ENCODE data around the gene DOK5. TPM values are rescaled to one million over a fixed set of nuclear protein-coding genes. Genes with fewer than 3 reads are reported as not detected.

The DOK5 gene
- total RNA-seq, 1 donor from 2014 or later, result 0.20 TPM

DNA sequence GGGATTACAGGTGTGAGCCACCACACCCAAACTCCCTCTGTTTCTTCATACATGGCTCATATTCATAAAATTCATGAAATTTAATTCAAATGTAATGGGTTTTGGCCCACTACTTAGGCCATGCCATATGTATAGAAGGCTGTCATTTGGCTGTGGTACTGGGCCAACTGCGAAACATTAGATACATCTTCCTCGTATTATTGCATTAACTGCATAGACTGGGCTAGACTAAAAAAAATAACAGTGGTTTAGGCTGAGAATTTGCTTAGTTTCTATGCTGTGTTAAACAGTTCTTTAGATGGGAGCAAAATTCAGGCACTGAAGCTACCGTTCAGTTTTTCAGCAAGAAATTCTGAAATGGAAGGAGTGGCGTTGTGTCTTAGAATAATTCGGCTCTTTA is 133.6 kb downstream of the DOK5 start:
- DNase-seq (ENCODE audit: low read depth in 2 of 2), result no peak

DNA sequence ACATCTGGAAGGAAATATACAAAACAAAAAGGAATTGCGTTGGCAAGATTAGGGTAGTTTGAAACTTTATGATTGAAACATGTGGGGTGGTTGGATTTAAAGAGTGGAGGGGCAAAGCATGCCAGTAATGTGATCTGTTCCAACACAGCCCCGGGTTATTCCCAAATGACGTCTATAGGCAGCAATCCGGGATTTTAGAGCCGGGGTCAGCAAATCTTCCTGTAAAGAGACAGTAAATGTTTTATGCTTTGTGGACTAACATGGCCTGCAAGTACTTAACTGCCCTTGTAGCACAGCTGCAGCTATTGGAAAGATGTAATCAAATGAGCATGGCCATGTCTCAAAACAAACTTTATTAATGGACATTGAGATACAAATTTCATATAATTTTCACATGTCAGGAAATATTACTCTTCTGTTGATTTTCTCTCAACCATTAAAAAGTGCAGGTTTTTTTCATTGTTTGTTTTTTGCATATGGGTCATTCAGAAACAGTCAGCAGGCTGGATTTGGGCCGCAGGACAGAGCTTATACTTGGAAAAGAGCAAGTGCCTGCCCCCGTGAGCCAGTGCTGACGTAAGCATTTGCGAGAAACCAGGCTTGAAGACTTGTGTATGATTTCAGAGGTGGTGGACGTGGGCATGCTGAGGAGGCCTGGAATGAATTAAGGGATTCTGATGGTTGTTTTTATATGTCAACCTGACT is 136.5 kb downstream of the DOK5 start:
- DNase-seq (ENCODE audit: low read depth in 2 of 2), result no peak

DNA sequence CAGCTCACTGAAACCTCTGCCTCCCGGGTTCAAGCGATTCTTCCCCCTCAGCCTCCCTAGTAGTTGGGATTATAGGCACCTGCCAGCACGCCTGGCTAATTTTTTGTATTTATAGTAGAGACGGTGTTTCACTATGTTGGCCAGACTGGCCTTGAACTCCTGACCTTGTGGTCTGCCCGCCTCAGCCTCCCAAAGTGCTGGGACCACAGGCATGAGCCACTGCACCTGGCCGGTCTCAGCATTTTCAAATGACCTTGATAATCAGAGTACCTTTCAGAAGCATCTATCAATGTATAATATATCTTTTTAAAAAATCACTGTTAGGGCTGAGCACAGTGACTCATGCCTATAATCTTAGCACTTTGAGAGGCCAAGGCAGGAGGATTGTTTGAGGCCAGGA is 143.0 kb downstream of the DOK5 start:
- DNase-seq (ENCODE audit: low read depth in 2 of 2), result no peak

DNA sequence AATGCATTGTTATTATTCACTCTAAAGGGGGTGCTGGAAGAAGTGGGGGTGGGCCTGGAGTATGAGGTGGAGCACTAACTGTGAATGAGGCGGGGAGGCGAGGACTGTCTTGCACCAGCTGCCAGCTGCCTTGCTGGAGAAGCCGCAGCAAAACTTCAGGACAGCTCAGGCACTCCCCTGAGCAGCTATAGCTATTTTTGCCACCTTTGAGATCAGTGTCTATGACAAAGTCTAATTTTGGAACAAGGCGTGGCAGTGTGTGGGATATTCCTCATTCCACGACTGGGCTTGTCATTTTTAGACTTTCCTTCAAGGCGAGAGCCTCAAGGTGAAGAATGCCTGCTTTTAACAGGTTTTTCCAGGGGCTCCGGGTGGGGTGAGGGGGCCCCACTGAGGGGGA is 143.8 kb downstream of the DOK5 start:
- DNase-seq (ENCODE audit: low read depth in 2 of 2), result no peak

DNA sequence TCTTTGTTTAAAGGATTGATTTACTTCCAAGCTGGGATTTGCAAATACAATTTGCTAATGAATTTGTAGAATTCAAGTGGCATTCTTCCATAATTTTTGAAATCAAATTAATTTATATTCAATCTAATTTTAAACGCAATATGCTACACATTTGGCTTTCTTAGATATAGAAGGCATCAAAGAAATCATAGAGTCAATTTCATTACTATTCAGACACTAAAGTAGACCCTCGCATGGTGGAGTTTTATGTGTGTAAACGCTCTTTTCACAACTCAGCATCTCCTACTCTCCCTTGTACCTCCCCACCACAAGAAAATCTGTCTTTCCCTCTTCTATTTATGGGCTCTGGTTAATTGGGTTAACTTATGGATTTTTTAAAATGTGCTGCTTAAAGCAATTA is 144.3 kb downstream of the DOK5 start:
- no peak for DNase-seq (ENCODE audit: low read depth in 2 of 2)

DNA sequence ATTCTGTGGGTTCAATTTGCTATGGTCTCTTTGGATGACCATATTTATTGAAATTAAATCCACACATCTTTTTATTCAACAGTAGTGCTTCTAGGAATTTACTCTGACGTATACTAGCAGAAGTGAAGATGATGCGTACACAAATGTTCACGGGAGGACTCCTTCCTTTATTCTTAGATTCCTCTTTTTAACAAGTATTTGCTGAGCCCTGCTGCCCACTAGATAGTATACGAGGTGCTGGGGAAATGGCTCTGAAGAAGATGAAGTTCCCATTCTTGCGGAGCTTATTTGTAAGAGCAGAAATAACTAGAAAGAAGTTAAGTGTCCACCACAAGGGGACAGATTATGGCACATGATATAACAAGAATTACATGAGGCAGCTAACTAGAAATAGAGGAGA is 145.2 kb downstream of the DOK5 start:
- no peak for DNase-seq (ENCODE audit: low read depth in 2 of 2)

DNA sequence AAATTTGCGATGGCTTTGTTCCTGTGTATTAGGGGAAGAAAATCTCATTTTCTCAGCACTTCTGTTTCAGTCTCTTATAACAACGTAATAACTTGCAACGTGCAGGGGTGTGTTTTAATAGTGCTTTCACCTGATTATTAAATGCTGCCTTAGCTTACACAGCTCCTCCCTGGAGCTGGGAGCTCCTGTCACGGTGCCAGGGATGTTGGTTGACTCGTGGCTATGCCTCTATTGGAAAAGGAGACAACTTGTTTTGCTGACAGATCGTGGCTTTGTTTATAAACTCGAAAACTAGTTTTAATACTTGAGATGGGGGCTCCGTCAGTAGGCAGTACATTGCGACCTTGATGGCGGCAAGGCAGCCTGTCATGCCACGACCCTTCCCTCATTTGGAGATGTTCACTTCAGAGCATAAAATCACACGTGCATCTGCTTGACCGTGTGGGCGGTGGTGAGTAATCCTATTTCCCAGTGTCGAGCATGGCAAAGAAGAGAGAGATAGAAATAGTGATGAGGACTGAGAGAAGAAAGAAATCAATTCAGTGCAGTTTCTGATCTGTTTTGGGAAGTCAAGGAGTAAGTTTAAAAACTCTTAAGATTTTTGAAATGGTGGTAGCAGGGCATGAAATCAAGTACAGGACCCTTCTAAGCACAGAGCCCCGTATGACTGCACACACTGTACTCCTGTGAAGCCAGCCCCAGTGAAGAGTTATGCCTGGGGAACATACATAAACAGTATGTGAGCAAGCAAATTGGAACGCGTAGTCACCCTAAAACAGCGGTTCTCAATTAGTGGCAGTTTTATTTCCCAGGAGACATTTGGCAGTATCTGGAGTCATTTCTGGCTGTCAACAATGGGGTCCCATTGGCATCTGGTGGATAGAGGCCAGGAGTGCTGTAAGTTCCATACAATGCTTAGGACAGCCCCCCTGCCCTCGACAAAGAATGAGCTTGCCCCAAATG is 147.2 kb downstream of the DOK5 start:
- DNase-seq (ENCODE audit: low read depth in 2 of 2), result no peak

DNA sequence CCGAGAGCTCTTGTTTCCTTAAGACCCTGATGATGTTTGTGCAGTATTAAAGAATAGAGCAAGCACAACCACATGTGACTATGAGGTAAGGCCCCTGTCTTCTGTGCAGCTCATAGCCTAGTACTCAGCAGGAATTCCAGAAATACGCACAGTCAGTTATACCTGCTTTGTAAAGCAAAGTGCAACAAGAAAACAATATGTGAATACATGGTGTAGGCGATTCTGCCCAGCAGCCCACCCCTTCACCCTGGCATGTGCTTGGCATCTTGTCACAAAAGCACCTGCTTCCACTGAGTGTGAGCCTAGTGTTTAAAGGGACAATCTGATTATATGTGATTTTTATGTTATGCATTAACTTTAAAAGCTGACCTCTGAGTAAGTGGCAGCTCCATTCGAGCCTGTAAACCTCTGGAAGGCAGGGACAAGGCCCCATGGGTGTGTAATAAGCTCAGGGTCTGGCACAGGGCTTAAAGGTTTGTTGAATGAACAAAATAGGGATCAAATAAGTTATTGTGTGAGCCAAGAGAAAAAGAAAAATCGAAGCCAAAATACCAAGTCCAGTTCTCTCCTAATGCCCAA is 148.7 kb downstream of the DOK5 start:
- DNase-seq (ENCODE audit: low read depth in 2 of 2), result no peak

DNA sequence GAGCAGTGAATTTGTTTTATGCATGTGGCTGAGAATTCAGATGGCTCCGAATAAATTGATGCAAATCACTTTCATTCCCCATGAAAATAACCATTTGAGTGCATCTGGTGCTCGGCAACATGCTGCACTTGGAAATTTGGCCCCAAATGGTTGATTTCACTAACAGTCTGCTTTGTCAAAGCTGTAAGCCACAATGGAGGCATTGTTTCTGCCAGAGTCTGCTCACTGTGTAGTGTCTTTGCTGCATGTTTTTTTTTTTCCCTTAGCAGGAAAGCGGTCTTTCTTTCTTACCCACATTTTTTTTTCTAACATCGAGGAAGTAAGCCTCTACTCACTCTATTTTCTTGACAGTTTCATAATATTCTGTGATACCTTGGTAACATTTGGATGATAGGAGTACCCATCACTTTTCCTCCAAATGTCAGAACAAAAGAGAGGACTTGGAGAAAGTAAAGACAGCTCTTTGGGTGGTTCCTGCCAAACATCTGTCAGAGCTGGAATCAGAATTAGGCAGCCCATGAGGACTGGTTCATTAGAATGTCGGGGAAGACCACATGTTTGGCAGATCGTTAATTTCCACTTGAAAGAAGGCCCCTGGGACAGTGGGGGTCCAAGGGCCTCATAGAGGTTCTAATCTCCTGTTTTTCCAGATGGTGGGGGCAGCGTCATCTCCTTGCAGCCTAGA is 149.5 kb downstream of the DOK5 start:
- no peak for DNase-seq (ENCODE audit: low read depth in 2 of 2)

DNA sequence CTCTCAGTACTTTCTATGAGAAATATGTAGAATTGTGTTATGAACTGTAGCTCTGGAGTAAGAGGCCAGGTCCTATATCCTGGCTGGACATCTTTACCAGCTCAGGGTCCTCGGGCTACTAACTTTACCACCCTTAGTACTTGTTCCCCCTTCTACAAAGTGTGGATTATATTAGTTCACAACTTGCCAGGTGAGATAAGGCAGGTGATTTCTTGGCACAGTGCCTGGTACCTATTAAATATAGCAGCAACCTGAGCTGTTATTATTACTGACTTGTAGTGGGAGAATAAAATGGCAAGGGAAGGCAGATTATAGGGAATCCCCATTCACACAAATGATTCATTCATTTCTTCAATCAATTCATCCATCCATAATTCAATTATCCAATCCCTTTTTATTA is 150.1 kb downstream of the DOK5 start:
- no peak for DNase-seq (ENCODE audit: low read depth in 2 of 2)

DNA sequence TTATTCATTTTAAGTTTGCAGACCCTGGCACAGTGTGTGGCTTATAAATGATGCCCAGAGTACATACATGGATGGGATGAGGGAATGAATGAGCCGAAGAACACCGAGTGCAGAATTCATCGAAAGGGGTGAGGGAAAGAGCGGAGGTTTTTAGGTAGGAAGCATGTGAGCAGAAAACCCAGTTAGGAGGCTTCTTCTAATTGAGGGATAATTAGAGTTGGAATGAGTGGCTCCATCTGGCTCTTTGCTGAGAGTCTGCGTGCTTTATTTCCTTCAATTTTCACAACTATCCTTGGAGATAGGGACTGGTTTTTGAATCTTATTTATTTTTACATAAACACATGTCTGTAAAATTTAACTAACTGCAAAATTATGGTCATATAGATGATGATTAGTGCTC is 150.7 kb downstream of the DOK5 start:
- DNase-seq (ENCODE audit: low read depth in 2 of 2), result no peak

DNA sequence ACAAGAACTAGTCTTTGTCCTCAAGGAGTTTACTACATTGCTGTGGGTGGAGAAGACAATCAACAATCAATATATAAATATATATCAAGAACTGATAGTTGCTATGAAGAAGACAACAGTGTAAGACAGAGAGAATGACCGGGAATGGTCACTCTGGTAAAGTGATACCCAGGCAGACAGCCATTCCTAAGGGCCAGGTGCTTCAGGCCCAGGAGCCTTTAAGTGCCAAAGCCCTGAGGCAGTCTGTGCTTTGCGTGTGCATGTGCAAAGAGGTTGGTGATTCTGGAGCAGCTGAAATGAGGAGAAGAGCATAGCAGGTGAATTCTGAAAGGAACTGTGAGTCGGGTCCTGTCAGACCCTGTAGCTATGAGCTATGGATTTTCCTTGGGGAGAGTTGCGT is 154.2 kb downstream of the DOK5 start:
- no peak for DNase-seq (ENCODE audit: low read depth in 2 of 2)

DNA sequence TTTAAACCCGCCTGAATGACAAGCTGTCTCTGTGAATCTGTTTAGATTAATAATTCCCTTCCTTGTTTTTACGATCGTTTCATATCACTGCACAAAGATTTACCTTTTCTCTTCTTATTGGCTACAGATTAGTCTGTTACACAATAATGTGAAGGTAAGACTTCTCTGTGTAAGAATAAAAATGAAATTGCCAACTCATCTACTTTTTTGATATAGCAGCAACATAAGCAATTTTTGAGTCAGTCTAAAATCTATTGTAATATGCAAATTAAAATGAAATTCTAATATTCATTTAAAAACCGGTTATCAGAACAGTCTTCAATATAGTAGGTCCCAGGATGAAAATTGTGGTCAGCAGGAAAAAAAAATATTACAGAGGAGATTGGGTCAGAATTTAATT is 155.2 kb downstream of the DOK5 start:
- DNase-seq (ENCODE audit: low read depth in 2 of 2), result no peak

DNA sequence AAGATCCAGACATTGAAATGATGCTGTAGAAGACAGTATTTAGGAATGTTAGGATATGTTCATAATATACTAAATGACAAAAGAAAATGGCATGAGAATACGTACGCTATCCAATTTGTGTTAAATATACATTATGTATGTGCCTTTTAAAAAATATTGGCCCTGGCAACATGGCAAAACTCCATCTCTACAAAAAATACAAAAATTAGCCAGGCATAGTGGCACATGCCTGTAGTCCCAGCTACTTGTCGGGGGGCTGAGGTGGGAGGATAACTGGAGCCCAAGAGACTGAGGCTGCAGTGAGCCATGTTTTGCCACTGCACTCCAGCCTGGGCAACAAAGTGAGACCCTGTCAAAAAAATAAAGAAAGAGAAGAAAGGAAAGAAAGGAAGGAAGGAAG is 155.7 kb downstream of the DOK5 start:
- DNase-seq (ENCODE audit: low read depth in 2 of 2), result no peak

DNA sequence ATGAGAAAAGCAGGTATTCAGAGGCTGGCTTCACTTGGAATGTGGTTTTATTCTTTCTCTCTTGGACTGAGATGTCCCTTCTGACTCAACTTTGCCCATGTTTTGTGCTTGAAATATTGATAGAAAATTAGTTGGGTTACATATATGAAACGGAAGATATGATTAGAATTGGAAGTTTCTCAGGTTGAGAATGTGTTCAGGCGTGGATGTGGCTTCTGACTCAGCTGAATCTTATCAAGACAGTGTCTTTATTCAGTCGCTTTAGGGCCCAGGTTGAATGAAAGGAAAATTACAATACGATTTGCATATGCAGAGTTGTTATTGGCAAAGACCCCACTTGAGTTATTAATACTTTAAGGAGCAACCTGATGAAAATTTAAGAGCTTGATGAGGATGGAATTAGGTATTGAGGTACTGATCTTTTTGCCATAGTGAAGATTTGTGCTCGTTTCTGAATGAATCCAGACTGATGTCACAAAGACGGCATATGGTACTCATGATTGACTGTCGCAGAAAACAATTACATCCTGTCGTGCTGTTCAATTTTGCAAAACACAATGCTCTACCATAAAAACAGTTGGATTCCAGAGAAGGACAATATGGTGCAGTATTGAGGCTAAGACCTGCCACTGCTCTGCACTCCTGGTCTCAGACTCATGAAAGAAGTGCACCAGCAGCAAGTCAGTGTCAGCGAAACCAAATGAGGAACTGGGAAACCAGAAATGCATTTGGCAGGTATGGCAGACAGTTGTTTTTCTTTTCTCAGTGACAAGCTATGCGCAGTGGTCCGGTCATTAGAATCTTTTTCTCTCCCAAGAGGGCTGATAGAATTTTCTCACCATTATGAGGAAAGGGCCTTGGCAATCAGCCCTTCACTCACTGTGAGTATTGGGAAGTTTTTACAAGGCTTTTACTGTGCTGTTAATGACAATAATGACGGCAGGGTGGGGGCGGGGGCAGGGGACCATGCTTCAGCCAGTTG is 158.3 kb downstream of the DOK5 start:
- no peak for DNase-seq (ENCODE audit: low read depth in 2 of 2)

DNA sequence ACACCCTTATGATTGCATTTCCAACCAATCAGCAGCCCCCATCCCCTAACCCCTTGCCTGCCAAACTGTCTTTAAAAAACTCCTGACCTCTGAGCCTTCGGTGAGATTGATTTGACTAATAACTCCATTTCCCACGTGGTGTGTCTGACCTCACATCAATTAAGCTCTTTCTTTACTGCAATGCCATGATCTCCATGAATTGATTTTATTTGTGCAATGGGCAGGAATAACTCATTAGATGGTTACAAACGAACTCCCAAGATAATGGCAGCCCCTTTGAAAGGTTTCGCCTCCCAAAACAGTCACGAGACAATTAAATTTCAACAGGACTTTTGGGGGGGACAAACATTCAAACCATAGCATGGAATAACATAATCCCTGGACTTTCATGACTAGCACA is 161.2 kb downstream of the DOK5 start:
- DNase-seq (ENCODE audit: low read depth in 2 of 2), result no peak

DNA sequence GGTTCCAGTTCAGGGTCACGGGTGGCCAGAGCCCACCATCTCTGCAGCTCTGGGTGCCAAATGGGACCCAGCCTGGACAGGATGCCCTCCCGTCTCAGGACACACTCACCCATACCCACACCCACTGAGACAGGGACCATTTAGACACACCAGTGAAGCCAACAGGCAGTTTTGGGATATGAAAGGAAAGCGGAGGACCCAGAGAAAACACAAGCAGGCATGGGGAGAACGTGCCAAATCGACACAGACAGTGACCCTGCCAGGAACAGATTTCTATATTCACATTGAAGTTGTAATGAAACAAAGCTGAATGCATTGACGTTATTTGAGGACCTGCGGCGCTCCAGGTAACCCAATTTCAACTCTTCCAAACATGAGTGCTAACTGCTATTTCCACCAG is 164.5 kb downstream of the DOK5 start:
- no peak for DNase-seq (ENCODE audit: low read depth in 2 of 2)

DNA sequence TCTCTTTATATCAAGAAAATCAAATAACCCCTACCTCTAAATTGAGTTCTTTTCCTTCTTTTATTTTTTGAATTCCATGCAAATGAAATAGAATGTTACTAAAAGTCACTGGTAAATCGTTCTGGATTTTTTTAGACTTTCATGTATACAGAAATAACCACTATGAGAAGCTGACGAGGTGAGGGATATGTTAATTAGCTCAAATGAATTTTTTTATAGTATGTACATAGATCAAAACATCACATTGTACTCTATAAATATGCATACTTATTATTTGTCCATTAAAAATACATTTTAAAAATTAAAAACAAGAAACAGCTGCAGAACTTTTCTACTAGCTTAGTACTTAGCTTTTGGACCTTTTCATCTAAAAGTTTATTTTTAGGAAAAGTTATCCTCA is 165.4 kb downstream of the DOK5 start:
- no peak for DNase-seq (ENCODE audit: low read depth in 2 of 2)

DNA sequence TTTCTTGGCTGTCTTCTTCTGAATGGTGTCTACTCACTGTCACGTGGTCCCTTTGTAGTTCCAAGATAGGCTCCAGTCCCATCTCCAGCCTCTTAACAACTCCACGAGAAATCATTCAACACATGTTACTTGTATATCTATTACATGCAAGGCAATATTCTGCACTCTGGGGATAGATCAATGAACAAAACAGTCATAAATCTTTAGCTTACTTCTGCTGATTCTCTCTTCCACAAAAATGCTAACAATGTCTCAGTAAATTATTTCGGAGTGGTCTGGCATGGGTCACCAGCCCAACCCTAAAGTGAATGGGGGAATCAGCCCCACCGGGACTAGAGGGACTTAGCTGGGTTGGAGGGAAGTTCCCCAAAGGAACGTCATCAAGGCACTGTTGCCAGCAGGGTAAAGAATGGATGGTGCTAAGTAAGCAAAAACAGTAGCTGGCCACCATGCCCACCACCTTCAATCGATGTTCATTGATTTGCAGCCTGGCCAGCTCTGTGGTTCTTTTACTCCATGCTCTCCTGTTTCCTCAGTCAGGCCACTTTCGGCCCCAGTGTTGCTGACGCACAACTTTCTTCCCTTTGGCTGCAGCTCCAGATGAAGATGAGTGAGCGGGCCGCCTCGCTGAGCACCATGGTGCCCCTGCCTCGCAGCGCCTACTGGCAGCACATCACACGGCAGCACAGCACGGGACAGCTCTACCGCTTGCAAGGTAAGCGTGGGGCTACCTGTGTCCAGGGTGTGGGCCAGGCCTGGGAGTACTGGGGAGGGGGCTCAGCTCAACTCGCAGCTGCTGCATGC is 167.7 kb downstream of the DOK5 start:
- no peak for DNase-seq (ENCODE audit: low read depth in 2 of 2)

DNA sequence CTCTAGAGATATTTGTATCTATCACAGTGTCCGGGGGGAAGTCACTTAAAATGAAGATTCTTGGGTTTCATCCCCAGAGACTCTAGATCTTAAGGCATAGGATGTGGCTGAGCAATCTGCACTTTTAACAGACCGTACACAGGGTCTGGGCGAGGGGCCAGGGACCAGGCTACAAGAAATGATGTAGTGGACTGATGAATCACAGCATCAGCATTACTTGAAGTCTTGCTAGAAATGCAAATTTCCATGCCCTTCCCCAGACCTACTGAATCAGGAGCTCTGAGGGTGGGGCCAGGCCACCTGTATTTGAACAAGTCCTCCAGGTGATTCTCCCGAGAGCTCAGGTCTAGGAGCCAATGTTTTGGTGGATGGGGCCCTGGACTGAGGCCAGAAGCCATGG is 168.4 kb downstream of the DOK5 start:
- DNase-seq (ENCODE audit: low read depth in 2 of 2), result peak in 1 of 2 donors; percentile 33

Data from lung microvascular endothelial cell (primary cell).